G401.6 (cell line): ENCODE measurements around the gene SCAMP3.
"Not testable (repeated sequence)": the region's sequence is repeated elsewhere in the genome, so short reads cannot be mapped to it uniquely, and the experiment has no call there.

ENCODE experiments used
- FAIRE-seq: peaks from 2 replicates; lab custom pipeline; 2012; peaks lifted over from hg19 to GRCh38; lab: Jason Lieb, UNC

Gene SCAMP3

DNA sequence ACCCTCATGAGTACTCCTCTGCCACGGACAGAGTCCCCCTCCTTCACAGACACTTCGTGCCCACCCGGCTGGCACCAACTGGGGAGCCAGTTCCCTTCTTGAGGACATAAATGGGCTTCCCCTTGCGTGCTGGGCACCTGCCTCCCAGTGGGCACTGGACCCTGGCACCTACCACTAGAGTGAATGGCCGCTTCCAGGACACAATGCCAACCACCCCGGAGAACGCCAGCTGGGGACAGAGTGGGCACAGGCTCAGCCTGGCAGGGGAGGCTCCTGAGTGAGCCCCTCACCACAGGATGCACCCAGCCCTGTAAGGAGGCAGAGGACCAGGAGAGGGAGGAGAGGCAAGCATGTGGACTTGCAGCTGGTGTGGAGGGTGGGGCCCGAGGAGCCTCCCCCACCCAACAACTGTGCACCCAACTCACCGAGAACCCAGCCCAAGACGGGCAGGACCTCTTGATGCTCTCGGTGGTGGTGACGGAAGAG is 7.9 kb downstream of the SCAMP3 start:
- no peak for FAIRE-seq

DNA sequence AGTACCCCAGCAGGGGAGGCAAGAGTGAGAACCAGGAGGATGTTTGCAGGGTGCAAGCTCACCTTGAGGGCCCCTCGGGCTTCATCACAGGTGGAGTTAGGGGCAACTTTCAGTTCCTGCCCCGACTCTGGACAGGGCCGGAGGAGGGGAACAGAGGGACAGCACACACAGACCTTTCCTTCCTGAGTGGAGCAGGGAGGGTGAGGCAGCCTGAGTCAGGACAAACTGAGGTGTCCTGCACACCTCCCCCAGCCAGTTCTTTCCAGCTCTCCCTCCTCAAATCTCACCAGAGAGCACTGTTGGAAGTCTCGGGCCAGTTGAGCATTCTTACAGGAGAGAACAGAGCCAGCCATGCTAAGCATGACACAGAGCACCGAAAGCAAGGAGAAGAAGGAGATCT is 8.4 kb downstream of the SCAMP3 start:
- FAIRE-seq: no peak

DNA sequence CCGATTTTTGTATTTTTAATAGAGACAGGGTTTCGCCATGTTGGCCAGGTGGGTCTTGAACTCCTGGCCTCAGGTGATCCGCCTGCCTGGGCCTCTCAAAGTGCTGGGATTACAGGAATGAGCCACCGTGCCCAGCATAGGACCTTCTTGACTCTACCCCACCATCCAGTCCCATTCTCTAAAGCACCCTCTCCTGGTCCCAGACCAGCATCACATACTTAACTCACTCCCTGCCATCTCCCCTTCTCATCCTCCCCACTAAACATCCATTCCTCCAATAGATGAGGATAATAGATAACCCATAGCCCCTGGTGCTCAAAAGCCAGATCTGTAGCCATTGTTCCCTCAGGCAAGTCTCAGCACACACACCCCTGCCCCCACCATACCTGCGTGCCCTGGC is 9.0 kb downstream of the SCAMP3 start:
- FAIRE-seq: no peak

DNA sequence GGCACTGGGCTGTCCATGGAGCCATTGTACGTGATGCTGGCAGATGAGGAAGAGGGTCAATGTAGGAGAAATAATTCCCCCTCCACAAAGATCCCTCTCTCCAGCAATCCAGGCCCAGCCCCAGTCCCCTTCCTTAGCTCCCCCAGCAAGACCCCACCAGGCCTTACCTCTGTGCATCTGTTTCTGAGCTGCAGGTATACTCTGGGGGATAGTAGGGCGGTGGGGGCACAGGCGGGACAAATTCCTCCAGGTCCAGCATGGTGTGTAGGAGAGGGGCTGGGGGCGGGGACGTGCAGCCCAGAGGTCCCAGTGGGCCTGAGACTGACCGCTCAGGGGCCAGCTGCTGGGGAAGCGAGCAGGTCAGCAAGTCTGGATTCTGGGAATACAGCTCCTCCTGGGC is 10.6 kb downstream of the SCAMP3 start:
- FAIRE-seq: no peak

DNA sequence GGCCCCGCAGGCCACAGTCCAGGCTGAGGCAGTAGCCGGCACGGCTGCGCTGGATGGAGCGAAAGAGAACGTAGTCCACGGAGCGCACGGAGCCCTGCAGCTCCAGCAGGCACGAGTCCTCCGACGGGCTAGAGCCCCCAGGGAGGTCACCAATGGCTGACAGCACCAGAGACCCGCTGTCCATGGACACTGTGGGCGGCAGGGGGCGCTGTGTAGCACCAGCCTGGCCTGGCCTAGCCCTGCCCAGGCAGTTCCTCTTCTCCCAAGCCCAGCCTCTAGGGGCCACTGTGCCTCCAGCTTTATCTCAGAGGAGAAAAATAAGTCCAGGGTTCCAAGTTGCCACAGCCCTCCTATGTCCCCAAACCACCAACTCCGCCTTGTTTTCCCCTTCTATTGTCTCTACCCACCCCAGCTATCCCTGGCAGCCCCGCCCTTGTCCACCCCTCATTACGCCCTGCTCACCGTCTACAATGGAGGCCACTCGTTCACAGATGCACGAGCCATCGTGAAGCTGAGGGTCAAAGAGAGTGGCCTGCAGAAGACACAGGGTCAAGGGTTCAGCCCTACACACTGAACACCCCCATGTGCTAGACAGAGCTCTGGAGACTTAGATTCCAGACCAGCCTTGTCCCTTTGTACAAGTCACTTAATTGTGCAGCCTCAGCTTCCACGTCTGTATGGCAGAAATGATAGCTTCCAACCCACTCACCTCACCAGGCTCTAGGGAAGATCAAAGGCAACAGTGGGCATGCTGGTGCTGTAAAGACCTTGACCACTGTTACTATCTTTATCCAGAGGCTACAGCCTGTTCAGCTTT is 11.3 kb downstream of the SCAMP3 start:
- FAIRE-seq: peak; percentile 82

DNA sequence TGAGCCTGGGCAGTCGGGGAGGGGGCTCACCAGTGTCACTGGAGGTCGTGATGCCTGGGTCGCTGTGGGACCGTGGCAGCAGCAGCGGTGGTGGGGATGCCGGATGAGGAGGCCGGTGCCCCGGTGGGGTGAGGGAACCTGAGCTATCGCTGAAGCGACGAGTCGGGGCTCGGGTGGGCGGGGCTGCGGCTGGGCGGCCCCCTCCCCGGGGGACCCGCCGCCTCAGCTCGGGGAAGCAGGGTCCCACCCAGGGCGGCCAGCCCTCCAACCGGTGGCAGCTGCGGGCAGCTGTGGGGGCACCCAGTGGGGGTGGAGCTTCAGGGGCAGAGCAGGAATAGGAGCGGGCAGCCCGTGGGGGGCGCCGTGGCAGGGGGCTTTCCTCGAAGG is 11.9 kb downstream of the SCAMP3 start:
- no peak for FAIRE-seq

DNA sequence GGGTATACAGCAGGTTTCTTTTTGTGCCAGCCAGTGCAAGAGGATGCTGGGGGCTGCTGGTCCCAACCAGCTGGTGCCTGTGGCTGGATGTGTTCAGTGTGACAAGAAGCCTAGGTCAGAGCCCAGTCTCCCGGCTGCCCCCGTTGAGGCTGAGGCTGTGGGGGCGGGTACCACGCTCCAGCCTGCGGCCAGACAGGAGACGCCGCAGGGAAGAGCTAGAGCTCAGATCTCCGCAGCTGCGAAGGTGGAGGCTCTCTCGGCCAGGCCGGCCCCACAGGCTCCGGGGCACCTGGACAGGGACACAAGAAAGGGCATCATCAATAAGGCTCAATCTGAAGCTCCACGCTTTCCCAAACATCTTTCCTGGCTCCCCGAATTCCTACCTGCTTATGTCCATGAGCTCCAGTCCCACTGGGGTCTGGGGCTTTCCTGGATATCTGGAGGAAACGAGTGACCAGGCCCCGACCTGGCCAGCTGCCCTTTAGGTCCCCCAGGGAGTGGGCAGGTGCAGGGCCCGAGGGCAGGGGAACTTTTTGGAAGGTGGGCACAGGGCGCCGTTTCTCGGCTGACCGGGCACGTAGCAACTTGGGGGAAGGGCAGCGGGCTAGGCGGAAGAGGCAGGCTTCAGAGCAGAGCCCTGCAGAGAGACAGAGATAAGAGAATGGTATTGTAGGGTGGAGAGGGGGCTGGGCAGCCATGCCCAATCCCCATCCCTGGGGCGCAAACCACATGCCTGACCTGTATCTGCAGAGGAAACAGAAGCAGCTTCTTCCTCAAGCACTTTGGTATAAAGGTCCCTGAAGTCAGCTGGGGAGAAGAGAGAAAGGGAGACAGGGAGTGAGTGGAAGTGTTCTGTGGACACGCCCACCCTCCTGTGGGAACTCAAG is 14.2 kb downstream of the SCAMP3 start:
- no peak for FAIRE-seq

DNA sequence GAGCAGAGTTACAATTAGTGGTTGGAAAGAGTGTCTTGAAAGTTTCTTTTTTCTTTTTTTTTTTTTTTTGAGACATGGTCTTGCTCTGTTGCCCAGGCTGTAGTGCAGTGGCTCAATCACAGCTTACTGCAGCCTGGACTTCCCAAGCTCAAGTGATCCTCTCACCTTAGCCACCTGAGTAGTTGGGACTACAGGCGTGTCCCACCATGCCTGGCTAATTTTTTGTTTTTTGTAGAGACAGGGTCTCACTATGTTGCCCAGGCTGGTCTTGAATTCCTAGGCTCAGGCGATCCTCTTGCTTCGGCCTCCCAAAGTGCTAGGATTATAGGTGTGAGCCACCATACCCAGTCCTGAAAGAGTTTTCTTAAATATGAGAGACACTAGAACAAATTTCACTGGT is 15.4 kb downstream of the SCAMP3 start:
- FAIRE-seq: not testable (repeated sequence)

DNA sequence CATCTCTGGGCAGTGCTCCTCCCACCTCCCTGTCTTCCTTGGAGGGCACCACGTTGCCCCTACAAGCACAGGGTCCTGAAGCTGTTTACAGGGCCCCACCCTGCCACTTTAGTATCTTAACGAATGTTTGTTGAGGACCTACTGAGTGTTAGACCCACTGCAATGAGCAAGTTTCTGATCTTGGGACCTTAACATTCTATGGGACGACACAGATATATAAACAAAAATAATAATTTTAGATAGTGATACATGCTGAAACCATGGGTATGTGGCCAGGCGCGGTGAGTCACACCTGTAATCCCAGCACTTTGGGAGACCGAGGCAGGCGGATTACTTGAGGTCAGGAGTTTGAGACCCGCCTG is 17.0 kb downstream of the SCAMP3 start:
- FAIRE-seq: no peak

DNA sequence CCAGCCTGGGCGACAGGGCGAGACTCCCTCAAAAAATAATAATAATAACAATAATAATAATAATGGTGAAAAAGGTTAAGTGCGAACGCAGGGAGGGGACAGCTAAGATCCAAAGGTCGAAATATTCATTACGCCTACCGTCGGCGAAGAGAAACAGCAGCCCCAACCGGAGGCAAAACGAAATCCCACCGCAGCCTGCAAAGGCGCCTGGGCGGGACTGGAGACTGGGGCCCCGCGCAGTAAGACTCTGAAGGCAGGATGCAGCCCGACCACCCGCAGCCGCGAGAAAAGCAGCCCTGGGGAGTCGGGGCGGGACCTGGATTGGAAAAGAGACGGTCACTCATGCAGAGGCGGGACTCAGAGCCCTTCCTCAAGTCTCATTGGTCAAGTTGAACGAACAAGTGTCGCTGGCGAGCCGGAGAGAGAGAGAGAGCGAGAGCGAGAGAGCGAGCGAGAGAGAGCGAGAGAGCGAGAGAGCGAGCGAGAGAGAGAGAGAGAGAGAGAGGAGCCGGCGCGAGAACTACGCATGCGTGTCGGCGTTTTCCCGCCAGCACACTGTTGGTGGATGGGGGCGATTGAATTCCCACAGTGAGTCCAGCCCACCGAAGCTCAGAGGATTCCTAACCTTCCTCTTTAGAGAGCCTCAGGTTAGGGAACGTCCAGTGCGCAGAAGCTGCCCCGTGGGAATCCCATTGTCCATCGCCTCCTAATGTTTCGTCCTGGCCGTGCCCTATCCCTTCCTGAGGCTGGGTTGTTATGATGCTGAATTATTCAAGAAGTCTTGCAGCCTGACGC is 17.6 kb downstream of the SCAMP3 start:
- FAIRE-seq: peak; percentile 91

DNA sequence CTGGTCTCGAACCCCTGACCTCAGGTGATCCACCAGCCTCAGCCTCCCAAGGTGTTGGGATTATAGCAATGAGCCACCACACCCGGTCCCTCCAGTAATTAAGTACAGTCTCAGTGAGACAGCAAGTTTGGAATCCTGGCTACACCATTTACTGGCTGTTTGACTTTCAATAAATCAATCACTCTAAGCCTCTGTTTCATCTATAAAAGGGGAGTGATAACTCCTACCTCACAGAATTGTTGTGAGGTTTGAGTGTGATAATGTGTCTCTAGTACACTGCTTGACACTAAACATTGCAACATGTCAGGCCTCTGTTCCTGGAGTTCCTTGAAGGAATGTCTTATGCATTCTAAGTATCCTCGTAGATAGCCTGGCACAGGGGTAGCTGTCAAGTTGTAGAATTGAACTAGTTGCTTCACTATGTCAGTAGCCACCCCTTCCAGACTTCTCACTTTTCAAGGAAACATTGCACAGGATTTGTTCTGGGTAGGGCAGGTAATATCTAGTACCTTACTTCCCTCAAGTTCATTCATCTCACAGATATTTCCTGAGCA is 19.3 kb downstream of the SCAMP3 start:
- no peak for FAIRE-seq

DNA sequence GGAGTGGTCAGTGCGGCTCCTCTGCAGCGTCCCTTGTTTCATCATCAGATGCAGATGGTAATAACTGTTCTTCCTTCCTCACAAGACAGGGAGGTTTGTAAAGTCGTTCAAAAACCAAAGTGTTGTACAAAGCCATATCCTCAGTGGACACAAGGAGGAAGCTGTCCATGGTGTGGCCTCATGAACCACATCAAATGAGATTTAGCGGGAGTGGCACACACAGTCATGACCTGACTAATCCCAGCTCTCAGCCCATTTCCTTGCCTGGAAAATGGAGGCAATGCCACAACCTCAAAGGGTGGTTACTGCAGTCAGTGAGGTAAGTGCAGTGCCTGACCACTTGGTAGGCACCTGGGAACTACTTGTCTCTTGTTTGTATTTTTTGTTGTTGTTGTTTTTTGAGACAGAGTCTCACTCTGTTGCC is 20.3 kb downstream of the SCAMP3 start:
- no peak for FAIRE-seq

DNA sequence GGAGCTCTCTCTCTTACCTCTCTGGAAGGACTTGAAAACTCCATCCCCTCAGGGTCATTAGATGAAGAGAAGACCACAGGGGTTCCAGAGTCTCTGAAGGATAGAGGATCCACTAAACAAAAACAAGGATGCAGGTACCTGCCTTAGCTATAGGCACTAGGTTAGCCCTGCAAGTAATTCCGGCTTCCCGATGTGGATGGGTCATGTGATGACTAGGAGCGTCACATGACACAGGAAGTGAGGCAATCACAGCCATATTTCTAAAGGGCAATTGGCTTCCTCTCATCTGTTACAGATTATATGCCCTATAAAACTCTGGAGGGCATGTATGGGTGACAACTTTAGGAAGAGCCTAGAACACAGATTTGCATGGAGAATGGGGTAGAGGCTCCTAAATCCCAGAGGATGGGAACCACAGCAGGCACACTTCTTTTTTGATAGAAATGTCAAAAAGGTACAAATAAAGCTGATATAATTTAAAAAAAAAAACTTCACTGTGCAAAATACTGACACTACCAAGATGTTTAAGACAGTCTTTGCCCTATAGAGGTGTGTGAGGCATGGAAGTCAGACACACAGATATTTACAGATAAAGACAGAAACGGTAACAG is 21.0 kb downstream of the SCAMP3 start:
- FAIRE-seq: peak; percentile 46

DNA sequence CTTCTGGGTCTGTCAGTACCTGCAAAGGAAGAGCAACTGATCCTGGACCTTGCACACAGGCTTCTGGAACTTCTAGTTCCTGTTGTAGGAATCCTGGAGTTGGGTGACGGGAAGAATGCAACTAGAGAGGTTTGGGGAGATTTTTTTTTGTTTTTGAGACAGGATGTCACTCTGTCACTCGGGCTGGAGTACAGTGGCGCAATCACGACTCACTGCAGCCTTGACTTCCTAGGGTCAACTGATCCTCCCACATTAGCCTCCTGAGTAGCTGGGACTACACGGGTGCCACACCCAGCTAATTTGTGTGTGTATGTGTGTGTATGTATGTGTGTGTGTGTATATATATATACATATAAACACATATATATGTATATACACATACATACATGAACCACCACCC is 25.7 kb downstream of the SCAMP3 start:
- no peak for FAIRE-seq

DNA sequence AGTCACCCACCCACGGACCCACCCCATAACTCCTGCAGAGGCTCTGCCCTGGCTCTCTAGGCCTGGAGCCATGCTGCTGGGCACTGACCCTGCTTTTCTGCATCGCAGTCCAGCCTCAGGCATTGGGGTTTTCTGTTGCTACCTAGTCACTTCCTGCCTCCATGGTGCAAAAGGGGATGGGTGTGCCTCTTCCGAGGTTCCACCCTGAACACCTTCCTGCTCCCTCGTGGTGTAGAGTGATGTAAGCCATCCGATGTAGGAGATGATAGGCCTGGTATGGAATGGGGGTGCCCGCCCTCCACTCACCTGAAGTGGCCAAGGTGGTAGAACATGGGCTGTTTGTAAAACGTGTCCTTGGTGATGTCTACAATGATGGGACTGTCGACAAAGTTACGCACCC is 26.8 kb downstream of the SCAMP3 start:
- not testable (repeated sequence) for FAIRE-seq

DNA sequence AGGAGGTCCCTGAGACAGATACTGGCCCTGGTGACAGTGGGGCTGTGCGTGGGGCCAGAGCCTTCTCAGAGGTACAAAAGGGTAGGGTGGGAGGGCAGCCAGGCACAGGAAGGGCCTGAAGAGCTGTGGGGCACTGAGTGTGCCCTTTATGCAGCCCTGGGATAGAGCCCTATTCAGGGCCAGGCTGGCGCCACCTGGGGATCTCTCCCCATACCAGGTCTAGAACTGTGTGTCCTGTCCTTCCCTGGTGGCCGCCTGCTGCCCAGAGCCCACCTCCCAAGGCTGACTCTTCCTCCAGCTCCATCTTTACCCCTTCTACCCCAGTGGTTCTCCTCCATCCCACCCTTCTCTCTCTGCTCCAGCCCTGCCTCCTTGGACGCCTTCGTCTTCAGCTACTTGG is 28.7 kb downstream of the SCAMP3 start:
- not testable (repeated sequence) for FAIRE-seq

DNA sequence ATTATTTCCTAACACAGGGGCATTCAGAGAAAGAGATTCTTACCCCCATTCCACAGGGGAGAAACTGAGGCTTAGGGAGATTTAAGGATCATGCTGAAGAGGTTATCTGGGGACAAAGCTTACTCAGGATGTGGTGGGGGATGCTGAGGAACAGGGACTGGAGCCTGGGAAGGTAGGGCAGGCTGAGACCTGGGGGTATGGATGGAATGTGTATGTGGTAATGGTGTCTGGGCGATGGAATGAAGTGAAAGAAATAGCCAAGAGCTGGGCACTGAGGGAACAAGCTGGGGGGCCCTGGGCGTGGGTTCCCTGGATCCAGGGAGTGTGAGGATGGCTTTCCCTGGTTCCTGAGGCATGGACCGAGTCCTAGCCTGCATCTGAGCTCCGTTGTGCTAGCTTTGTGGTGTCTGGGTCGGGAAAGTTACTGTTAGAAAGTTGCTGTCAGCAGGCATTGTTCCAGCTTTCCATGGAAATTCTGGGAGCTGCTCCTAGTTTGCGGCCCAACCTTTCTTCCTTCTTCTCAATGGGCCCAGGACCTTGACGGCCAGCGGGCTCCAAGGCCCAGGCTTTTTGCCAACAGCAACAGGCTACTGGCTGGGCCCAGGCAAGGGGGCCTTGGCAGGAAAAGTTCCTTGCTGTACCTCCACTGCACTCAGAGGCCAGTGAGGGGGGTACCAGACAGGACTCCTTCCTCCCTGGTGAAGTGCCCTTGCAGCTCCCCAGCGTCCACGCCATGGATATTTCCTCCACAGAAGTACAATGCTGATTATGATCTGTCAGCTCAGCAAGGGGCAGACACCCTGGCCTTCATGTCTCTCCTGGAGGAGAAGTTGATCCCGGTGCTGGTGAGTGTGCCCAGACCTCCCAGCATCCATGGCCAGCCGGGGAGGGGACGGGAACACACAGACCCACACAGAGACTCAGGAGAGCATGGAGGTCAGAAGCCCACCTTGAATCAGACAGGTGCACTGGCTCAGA is 29.9 kb downstream of the SCAMP3 start:
- not testable (repeated sequence) for FAIRE-seq

DNA sequence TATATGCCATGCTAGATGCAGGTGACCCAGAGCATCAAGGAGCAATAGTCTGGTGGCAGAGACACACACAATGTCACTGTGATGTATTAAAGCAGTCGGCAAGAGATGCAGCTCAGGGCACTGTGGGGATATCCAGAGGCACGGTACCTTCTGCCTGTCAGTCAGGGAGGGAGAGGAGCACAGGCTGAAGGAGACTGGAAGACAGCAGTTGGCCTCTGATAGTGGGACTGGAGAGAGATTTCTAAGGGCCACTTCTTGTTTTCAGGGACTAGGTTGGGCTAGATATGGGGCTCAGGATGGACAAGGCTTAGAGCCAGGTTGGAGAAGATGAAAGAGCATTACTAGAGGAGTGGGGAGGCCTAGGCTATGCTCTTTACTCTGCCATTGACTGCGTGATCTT is 30.9 kb downstream of the SCAMP3 start:
- not testable (repeated sequence) for FAIRE-seq

DNA sequence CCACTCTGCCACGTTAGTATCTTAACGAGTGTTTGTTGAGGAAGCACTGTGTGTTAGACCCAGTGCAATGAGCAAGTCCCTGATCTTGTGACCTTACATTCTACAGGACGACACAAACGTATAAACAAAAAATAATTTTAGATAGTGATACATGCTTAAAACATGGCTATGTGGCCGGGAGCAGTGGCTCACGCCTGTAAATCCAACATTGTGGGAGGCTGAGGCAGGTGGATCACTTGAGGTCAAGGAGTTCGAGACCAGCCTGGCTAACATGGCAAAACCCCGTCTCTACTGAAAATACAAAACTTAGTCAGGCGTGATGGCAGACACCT is 34.1 kb downstream of the SCAMP3 start:
- FAIRE-seq: no peak

DNA sequence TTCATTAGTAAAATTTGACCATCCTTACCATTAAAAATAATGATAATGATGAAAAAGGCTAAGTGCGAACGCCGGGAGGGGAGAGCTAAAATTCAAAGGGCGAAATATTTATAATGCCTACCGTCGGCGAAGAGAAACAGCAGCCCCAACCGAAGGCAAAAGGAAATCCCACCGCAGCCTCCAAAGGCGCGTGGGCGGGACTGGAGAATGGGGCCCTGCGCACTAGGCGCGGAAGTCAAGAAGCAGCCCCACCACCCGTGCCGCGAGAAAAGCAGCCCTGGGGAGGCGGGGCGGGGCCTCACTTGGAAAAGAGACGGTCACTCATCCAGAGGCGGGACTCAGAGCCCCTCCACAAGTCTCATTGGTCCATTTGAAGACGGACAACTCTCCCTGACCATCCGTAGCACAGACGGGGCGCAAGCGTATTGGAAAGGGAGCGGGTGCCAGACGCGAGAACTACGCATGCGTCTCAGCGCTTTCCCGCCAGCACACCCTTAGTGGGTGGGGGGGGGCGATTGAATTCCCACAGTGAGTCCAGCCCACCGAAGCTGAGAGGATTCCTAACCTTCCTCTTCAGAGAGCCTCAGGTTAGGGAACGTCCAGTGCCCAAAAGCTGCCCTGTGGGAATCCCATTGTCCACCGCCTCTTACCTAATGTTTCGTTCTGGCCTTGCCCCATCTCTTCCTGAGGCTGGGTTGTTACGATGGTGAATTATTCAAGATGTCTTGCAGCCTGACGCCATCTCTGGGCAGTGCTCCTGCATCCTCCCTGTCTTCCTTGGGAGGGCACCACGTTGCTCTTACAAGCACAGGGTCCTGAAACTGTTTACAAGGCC is 34.7 kb downstream of the SCAMP3 start:
- FAIRE-seq: peak; percentile 97
